HepG2 (cell line): ENCODE measurements around the gene ATOSB. TPM values are rescaled to one million over a fixed set of nuclear protein-coding genes. Genes with fewer than 3 reads are reported as not detected.

Experiments used
- ATAD3A ChIP-seq: sonication (generic); formaldehyde crosslinking; IDR thresholded peaks from 2 replicates; pipeline ENCODE4 v1.4.0; 2020; ENCODE audit warnings: missing genetic modification reagents
- CEBPB ChIP-seq: IDR thresholded peaks from 2 replicates; pipeline ENCODE4 v1.6.1; 2011; ENCODE audit warnings: low read depth, low read length, improper control_type of control experiment, borderline replicate concordance
- ETV6 ChIP-seq: sonication (generic); formaldehyde crosslinking; conservative IDR thresholded peaks from 2 replicates; pipeline ENCODE4 v1.4.0; 2020; ENCODE audit warnings: missing genetic modification reagents
- MAF1 ChIP-seq: sonication (generic); formaldehyde crosslinking; IDR thresholded peaks from 2 replicates; pipeline ENCODE4 v1.5.0; 2020; ENCODE audit warnings: missing genetic modification reagents, borderline replicate concordance
- MXD4 ChIP-seq: IDR thresholded peaks from 2 replicates; pipeline ENCODE4 v1.6.1; 2016; ENCODE audit warnings: mild to moderate bottlenecking, missing biosample characterization, missing genetic modification reagents
- NR3C1 ChIP-seq: sonication (generic); formaldehyde crosslinking; IDR thresholded peaks from 2 replicates; pipeline ENCODE4 v1.4.0; 2020; ENCODE audit warnings: missing genetic modification reagents
- RCOR2 ChIP-seq: IDR thresholded peaks from 2 replicates; pipeline ENCODE4 v1.6.1; 2016; ENCODE audit warnings: missing biosample characterization, missing genetic modification reagents
- TARDBP ChIP-seq: sonication (generic); formaldehyde crosslinking; IDR thresholded peaks from 2 replicates; pipeline ENCODE4 v1.8.0; 2022; ENCODE audit warnings: mild to moderate bottlenecking, missing genetic modification reagents
- WIZ ChIP-seq: sonication (generic); formaldehyde crosslinking; IDR thresholded peaks from 2 replicates; pipeline ENCODE4 v1.5.1; 2020; ENCODE audit warnings: mild to moderate bottlenecking, missing genetic modification reagents
- ZNF674 ChIP-seq: sonication (generic); formaldehyde crosslinking; IDR thresholded peaks from 2 replicates; pipeline ENCODE4 v1.5.0; 2020; ENCODE audit warnings: low read depth, mild to moderate bottlenecking, missing genetic modification reagents
- ZNF792 ChIP-seq: IDR thresholded peaks from 2 replicates; pipeline ENCODE4 v1.6.1; 2016
- ZNF83 ChIP-seq: sonication (generic); formaldehyde crosslinking; IDR thresholded peaks from 2 replicates; pipeline ENCODE4 v1.4.0; 2020; ENCODE audit warnings: missing genetic modification reagents, mild to moderate bottlenecking, borderline replicate concordance
- ZSCAN31 ChIP-seq: sonication (generic); formaldehyde crosslinking; IDR thresholded peaks from 2 replicates; pipeline ENCODE4 v1.5.0; 2020; ENCODE audit warnings: low read depth, mild to moderate bottlenecking, missing genetic modification reagents
- polyA plus RNA-seq, 8 experiments: library from polyadenylated mRNA; depleted of rRNA in 3 of 8; stranded (reverse) in 7 of 8; unstranded in 1 of 8; fragments of >200 nt; fragmentation: Illumina TruSeq in 4 of 8; extraction: Trizol in 4 of 8; gene quantifications; 2 replicates each; pipeline versions ENCODE4 v1.2.1 to v1.2.3, GENCODE V29; 2011 to 2016; ENCODE audit warnings: low read depth in 4 of 8, missing spikeins in 1 of 8, mixed read lengths in 1 of 8; ENCODE audit not compliant: insufficient read depth in 1 of 8
- total RNA-seq, 5 experiments: library from RNA; depleted of rRNA; stranded (reverse); fragments of >200 nt; fragmentation: Illumina TruSeq; extraction: Trizol; gene quantifications; 2 replicates each; pipeline ENCODE4 v1.2.3, GENCODE V29; 2016; ENCODE audit warnings: low read depth in 1 of 5
- TF ChIP-seq, protein P1 (sequence below): sonication (generic); formaldehyde crosslinking; IDR thresholded peaks from 2 replicates; pipeline ENCODE4 v1.4.0; 2020; ENCODE audit warnings: missing genetic modification reagents, borderline replicate concordance
- TF ChIP-seq, protein P2 (sequence below): sonication (generic); formaldehyde crosslinking; IDR thresholded peaks from 2 replicates; pipeline ENCODE4 v1.4.0; 2020; ENCODE audit warnings: missing genetic modification reagents, borderline replicate concordance
- TF ChIP-seq, protein P3 (sequence below): sonication (generic); formaldehyde crosslinking; IDR thresholded peaks from 2 replicates; pipeline ENCODE4 v1.9.0; 2021; ENCODE audit warnings: missing genetic modification reagents, borderline replicate concordance
- TF ChIP-seq, protein P4 (sequence below): sonication (generic); formaldehyde crosslinking; IDR thresholded peaks from 2 replicates; pipeline ENCODE4 v1.8.1; 2023; ENCODE audit warnings: mild to moderate bottlenecking, inconsistent platforms, moderate library complexity, missing genetic modification reagents, borderline replicate concordance
- TF ChIP-seq, protein P5 (sequence below): sonication (generic); formaldehyde crosslinking; IDR thresholded peaks from 2 replicates; pipeline ENCODE4 v1.4.0; 2020; ENCODE audit warnings: missing genetic modification reagents

The ATOSB gene
- total and polyA plus RNA-seq, 2 of the 13 experiments (the other 11 are each of a cell fraction or from before 2014, with no cell fraction given): 1.9 to 6.4 TPM

DNA sequence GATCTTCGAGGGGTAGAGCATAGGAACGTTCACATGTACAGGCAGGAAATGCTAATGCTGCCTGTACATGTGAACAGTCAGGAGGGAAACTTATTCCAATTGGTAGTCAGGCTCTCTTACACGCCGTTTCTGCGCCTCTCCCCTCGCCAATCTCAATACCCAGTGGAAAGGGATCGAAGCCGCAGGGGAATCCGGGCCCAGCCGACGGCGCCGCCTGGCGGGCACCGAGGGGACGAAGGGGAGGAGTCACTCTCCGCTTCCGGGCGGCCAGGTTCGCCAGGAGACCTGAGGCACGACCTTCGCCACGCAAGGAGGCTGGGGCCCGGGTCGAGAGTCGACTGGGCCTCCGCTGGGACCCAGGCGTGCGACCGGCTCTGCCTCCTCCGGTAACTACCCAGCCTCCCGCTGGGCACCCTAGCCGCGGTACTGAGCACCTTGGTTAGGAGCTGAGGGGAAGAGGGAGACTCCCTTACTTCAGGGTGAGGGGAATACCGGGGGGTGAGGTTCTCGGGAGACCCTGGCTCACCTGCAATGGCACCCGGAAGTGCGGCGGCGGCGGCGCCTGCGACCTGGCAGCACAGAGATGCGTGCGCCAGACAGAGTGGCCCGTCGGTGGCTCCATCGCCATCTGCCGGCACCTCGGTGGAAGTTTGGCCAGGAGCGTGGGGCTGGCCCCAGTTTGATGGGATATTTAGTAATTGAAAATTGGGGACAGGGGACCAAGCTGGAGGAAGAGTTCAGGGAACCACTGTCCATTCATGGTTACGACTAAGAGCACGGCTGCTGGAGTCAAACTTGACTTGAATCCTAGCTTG, 19.4 kb downstream of the ATOSB start, which contains the start of gene PIGO (continued):
- TF ChIP-seq, protein P1, sequence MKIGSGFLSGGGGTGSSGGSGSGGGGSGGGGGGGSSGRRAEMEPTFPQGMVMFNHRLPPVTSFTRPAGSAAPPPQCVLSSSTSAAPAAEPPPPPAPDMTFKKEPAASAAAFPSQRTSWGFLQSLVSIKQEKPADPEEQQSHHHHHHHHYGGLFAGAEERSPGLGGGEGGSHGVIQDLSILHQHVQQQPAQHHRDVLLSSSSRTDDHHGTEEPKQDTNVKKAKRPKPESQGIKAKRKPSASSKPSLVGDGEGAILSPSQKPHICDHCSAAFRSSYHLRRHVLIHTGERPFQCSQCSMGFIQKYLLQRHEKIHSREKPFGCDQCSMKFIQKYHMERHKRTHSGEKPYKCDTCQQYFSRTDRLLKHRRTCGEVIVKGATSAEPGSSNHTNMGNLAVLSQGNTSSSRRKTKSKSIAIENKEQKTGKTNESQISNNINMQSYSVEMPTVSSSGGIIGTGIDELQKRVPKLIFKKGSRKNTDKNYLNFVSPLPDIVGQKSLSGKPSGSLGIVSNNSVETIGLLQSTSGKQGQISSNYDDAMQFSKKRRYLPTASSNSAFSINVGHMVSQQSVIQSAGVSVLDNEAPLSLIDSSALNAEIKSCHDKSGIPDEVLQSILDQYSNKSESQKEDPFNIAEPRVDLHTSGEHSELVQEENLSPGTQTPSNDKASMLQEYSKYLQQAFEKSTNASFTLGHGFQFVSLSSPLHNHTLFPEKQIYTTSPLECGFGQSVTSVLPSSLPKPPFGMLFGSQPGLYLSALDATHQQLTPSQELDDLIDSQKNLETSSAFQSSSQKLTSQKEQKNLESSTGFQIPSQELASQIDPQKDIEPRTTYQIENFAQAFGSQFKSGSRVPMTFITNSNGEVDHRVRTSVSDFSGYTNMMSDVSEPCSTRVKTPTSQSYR (CRISPR knock-in tag): peak; percentile 9; the same call in 1 of the 2 replicates
- TF ChIP-seq NR3C1 (CRISPR knock-in tag) (no peak), WIZ (CRISPR knock-in tag) (no peak), ZNF83 (CRISPR knock-in tag) (no peak), ZNF674 (CRISPR knock-in tag) (0 out of 2 replicates have a peak, but pooled peaks have one; percentile 76), ATAD3A (no peak), MAF1 (CRISPR knock-in tag) (no peak), CEBPB (no peak), RCOR2 (CRISPR knock-in tag) (no peak), TARDBP (no peak; the same call in none of the 2 replicates), ZNF792 (CRISPR knock-in tag) (peak; percentile 91), MXD4 (CRISPR knock-in tag) (peak; percentile 93), ETV6 (CRISPR knock-in tag) (no peak; the same call in 1 of the 2 replicates), ZSCAN31 (peak; percentile 97)
- TF ChIP-seq, protein P2, sequence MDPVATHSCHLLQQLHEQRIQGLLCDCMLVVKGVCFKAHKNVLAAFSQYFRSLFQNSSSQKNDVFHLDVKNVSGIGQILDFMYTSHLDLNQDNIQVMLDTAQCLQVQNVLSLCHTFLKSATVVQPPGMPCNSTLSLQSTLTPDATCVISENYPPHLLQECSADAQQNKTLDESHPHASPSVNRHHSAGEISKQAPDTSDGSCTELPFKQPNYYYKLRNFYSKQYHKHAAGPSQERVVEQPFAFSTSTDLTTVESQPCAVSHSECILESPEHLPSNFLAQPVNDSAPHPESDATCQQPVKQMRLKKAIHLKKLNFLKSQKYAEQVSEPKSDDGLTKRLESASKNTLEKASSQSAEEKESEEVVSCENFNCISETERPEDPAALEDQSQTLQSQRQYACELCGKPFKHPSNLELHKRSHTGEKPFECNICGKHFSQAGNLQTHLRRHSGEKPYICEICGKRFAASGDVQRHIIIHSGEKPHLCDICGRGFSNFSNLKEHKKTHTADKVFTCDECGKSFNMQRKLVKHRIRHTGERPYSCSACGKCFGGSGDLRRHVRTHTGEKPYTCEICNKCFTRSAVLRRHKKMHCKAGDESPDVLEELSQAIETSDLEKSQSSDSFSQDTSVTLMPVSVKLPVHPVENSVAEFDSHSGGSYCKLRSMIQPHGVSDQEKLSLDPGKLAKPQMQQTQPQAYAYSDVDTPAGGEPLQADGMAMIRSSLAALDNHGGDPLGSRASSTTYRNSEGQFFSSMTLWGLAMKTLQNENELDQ: no peak
- TF ChIP-seq, protein P3, sequence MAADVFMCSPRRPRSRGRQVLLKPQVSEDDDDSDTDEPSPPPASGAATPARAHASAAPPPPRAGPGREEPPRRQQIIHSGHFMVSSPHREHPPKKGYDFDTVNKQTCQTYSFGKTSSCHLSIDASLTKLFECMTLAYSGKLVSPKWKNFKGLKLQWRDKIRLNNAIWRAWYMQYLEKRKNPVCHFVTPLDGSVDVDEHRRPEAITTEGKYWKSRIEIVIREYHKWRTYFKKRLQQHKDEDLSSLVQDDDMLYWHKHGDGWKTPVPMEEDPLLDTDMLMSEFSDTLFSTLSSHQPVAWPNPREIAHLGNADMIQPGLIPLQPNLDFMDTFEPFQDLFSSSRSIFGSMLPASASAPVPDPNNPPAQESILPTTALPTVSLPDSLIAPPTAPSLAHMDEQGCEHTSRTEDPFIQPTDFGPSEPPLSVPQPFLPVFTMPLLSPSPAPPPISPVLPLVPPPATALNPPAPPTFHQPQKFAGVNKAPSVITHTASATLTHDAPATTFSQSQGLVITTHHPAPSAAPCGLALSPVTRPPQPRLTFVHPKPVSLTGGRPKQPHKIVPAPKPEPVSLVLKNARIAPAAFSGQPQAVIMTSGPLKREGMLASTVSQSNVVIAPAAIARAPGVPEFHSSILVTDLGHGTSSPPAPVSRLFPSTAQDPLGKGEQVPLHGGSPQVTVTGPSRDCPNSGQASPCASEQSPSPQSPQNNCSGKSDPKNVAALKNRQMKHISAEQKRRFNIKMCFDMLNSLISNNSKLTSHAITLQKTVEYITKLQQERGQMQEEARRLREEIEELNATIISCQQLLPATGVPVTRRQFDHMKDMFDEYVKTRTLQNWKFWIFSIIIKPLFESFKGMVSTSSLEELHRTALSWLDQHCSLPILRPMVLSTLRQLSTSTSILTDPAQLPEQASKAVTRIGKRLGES: no peak
- TF ChIP-seq, protein P4, sequence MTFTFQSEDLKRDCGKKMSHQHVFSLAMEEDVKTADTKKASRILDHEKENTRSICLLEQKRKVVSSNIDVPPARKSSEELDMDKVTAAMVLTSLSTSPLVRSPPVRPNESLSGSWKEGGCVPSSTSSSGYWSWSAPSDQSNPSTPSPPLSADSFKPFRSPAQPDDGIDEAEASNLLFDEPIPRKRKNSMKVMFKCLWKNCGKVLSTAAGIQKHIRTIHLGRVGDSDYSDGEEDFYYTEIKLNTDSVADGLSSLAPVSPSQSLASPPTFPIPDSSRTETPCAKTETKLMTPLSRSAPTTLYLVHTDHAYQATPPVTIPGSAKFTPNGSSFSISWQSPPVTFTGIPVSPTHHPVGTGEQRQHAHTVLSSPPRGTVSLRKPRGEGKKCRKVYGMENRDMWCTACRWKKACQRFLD (CRISPR knock-in tag): peak; percentile 94; the same call in 1 of the 2 replicates
- TF ChIP-seq, protein P5, sequence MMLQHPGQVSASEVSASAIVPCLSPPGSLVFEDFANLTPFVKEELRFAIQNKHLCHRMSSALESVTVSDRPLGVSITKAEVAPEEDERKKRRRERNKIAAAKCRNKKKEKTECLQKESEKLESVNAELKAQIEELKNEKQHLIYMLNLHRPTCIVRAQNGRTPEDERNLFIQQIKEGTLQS: peak; percentile 13; the same call in 1 of the 2 replicates
